Activated CD4-positive, alpha-beta T cell treated with anti-CD3 and anti-CD28 coated beads, Interleukin-2, amount 50 U/mL, for 16 hours (primary cell): ENCODE results near the gene SLC25A42.
"Not testable (repeated sequence)": the region's sequence is repeated elsewhere in the genome, so short reads cannot be mapped to it uniquely, and the experiment has no call there.

Experiments used
- DNase-seq: peaks from one replicate; pipeline ENCODE4 v3.0.0-alpha.2; 2020

The SLC25A42 gene, protein sequence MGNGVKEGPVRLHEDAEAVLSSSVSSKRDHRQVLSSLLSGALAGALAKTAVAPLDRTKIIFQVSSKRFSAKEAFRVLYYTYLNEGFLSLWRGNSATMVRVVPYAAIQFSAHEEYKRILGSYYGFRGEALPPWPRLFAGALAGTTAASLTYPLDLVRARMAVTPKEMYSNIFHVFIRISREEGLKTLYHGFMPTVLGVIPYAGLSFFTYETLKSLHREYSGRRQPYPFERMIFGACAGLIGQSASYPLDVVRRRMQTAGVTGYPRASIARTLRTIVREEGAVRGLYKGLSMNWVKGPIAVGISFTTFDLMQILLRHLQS

GRCh38 chr19:19063183-19064097, at the start of gene SLC25A42:
SLC25A42 (plus strand) TSS chr19:19063994; CDS start chr19:19096125, 32,131 bp downstream.
- peak; percentile 99 for DNase-seq

DNA sequence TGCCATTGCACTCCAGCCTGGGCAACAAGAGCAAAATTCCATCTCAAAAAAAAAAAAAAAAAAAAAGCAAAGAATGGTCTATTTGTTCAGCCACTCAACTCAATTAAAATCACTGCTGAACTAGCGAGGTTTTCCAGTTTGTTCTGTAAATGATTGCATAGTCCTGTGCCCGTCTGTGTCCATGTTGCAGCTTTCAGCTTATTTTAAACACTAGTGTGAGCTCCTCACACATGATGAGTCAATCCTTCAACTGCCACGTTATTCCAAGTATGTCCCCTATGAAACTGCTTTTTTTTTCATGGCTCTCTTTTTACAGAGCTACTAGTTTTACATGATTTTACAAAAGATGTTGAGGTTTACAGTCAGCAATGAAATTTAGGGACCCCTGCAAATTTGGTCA, 42.7 kb upstream of the SLC25A42 start:
- no peak for DNase-seq

GRCh38 chr19:19022380-19022961, 41.3 kb upstream of the SLC25A42 start:
- DNase-seq: no peak

DNA sequence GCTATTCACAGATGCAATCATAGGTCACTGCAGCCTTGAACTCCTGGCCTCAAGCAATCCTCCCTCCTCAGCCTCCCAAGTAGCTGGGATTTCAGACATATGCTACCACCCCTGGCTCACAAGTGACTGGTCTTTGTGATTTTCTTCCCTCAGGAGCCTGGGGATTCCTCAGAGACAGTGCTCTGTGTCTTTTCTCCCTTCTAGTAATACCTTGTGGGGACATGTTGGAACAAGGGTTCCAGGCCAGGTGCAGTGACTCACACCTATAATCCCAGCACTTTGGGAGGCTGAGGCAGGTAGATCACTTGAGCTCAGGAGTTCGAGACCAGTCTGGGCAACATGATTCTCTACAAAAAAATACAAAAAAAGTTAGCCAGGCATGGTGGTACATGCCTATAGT, 40.4 kb upstream of the SLC25A42 start:
- DNase-seq: not testable (repeated sequence)

DNA sequence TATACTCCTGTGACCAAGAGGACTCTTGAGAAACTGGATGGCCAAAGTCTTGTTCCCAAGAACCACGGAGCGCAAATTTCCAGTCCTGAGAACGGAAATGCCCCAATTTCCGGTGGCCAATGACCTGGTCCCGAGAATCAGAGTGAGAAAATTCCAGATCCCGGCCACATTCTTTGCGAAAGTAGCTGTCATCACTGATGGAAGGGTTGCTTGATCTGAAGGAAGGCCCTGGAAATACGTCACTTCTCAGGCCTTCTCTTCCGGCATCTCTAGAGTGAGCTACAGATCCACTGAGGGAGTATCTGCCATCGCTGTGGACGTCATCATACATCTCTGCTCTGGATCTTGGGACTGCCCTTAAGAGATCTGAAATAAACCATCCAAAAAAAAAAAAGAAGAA, 37.9 kb upstream of the SLC25A42 start:
- no peak for DNase-seq

DNA sequence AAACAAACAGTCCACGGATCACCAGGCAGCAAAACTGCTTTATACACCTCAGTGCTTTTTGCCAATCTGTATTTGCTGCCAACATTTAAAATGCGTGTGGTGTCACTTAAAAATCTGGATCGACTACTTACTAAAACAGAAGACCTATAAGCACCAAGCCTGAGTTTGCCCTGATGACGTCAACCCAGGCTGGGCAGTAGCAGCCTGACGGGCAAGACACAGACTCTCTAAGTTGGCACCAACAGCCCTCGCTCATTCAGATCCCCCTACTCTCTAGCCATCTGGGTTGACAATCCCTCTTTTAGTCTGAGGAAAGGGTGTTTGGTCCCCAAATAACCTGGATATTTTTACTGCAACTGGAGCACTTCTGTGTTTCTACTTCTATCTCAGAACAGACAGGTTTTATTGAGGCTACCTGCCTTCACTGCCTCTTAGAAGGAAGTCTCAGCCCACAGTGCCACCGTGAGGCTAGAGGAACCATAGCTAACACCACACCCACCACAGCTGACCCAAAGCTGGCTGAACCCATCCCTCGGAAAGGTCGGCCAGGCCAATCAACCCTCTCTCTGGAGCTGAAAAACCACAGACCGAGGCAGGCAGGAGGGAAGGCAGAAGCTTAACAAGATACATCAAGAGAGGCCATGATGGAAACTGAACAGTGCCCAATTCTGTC, 37.4 kb upstream of the SLC25A42 start:
- DNase-seq: no peak

- no peak for DNase-seq
These were observed 36.6 kb upstream of the SLC25A42 start for GRCh38 chr19:19027228-19027627.

GRCh38 chr19:19028526-19028925, 35.3 kb upstream of the SLC25A42 start:
- no peak for DNase-seq

- no peak for DNase-seq
These were observed 31.9 kb upstream of the SLC25A42 start for GRCh38 chr19:19031891-19032290.

- DNase-seq: peak; percentile 93
These were observed 31.2 kb upstream of the SLC25A42 start for GRCh38 chr19:19032420-19033175.

DNA sequence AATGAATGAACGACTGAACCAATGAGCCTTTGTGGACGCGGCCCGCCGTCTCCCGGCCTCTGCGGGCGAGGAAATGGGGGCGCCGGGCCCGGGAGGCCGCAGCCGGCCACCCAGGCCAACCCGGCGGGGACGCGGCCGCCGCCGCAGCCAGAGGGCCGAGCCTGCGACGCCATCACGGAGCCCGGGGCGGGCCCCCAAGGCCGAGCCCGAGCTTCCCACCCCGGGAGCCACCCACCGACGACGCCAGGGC, 30.7 kb upstream of the SLC25A42 start:
- no peak for DNase-seq

DNA sequence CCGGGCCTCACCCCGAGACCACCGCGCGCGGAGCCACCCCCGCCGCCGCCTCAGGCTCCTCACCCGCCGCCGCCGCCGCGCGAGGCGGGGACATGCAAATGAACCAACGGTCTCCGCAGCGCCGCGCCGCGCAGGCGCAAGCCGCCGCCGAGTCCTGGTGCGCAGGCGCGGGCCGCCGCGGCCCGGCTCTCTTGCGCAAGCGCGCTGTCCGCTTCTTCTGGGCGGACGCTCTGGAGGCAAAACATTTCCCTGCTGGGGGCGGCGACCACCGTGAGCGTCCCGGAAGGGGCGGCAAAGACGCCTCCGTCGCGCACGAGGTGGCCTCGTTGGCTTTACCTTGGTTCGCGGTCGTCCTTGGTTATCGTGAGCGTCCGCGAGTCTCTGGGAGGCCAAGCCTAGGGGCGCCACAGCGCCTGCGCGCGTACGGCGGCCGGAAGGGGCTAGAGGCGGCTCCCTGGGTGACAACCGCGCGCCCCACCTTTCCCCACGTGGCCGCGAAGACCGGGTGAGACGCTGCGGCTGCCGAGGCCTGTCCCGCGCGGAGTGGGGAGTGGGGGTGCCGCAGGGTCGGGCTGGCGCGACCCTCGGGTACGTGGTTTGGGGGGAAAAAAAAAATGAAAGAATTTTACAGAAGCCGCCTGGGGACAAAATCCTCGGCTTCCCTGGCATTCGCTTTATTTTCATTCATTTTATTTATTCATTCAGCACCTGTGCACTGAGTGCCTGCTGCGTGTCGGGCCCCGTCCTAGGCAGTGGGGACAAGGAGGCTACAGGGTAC, 30.2 kb upstream of the SLC25A42 start, which contains the start of the genes ARMC6 and SUGP2:
Gene ARMC6, plus strand, starts transcription at position 178 of the 778 bp plus-strand sequence. CDS start 607 bp downstream, outside the sequence.
Gene SUGP2, minus strand, starts transcription at position 92 of the 778 bp plus-strand sequence. CDS start 2,446 bp downstream, outside the sequence.
- peak; percentile 91 for DNase-seq

DNA sequence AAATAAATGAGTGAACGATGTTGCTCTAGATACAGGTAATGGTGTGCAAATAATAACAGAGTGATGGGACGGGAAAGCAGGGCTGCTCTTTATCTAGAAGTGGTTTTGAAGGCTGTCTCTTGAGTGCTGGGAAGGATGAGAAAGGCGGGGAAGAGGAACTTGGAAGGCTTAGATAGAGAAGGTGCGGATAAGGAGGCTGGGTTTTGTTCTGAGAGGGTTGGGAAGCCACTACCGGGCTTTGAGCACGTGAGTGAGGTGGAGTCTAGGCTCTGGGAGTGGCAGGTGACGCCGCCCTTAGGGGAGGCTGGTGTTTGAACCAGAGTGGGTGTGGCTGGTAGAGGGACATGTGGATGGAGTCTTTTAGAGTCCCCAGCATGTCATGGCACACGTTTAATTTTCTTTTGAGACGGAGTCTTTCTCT, 29.6 kb upstream of the SLC25A42 start:
- peak; percentile 89 for DNase-seq

DNA sequence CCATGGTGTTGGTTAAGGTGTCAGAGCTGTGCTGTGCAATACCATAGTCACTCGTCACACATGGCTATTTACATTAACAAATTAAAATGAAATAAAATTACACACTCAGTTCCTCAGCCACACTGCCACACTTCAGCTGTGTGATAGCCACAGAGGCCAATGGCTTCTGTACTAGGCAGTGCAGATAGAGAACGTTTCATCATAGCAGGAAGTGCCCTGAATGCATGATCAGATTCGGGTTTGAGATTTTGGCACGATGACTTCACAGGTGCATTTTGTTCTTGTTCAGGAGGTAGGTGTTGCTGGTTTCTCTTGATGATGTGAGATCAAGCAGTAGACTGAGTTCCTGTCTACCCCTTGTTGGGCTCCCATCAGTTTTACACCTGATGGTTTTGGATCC, 23.9 kb upstream of the SLC25A42 start:
- DNase-seq: peak; percentile 26

DNA sequence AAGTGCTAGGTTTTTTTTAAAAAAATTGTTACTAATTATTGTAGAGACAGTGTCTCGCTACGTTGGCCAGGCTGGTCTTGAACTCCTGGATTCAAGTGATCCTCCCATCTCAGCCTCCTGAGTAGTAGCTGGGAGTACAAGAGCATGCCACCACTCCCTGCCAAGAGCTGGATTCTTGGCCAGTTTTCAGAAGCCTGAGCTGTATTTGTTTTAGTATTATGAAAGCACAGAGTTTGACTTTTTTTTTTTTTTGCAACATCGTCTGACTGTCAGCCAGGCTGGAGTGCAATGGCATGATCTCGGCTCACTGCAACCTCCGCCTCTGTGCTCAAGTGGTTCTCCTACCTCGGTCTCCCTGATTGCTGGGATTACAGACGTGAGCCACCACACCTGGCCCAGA, 23.4 kb upstream of the SLC25A42 start:
- DNase-seq: no peak

DNA sequence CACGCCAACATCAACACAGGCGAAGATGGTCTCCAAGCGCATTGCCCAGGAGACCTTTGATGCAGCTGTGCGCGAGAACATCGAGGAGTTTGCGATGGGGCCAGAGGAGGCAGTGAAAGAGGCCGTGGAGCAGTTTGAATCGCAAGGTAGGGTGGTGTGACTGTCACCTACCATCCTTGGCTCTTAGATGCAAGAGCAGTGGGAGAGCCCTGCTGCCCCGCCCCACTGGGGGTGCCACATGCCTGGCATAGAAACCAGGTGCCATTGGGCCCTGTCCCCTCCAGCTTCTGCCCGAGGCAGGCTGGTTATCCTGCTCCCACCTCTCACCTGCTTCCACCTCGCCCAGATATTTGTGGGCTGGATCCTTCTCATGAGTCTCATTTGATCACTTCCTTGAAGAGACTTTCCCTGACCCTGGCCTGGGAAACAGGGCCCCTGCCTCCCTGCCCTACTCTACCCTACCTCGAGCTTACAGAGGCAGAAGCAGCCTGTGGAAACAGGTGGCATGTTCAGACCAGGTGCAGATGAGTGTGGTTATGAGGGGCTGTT, 21.0 kb upstream of the SLC25A42 start:
- DNase-seq: no peak

DNA sequence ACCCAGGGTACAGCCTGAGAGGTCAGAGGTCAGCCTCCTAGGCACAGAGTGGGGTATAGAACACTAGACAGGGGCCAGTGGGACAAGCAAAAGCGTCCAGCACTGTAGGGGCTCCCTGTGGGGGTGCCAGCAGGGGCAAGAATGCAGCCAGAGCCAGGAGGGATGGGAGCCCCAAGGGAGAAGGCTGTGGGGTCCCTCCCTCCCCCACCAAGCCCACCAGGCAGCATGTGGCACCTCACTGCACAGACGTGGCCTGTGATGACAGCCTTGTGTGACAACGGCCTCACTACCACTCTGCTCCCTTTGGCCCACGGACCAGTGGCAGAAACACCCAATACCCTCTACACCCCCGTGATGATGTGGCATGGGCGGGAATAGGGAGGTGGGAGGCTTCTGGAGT, 20.3 kb upstream of the SLC25A42 start:
- DNase-seq: no peak

- DNase-seq: no peak
These were observed 19.9 kb upstream of the SLC25A42 start for GRCh38 chr19:19043881-19044280.

GRCh38 chr19:19049406-19049805, 14.4 kb upstream of the SLC25A42 start:
- DNase-seq: no peak

DNA sequence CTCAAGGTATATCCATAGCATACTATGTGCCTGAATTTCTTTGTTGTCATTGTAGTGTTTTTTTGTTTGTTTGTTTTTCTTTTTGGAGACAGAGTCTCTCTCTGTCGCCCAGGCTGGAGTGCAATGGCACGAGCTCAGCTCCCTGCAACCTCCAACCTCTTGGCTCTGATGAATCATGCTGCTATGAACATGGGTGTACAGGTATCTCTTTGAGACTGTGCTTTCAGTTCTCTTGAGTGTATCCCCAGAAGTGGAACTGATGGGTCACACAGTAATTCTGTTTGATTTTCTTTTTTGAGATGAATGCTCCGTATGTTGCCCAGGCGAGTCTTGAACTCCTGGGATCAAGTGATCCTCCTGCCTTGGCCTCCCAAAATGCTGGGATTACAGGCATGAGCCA, 13.7 kb upstream of the SLC25A42 start:
- DNase-seq: no peak

DNA sequence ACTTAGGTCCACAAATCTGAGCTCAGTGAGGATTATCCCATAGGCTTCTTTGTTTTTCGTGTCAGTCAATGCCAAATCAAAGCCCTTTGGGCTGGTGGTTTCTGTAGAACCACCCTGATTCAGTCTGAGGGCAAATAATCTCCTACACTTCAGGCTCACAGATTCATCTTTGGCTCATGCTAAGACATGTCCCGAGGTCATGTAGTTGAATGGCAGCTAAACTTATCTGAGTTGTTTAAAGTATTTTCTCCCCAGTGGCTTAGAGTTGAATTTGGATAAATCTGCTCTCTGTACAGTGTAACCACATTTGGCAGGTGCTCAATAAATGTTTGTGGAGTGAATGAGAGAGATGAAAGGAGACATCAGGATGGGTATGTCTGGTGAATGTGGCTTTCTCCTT, 13.1 kb upstream of the SLC25A42 start:
- DNase-seq: no peak
